ENCODE data around the gene DERL2. TPM values are rescaled to one million over a fixed set of nuclear protein-coding genes. Genes with fewer than 3 reads are reported as not detected.
A peak's percentile ranks its signal among the peaks of the same experiment; 100 is the strongest.
"Not testable (repeated sequence)": the region's sequence is repeated elsewhere in the genome, so short reads cannot be mapped to it uniquely, and the experiment has no call there.

DERL2 gene
- total RNA-seq, 3 donors from 2014 or later = 77.3 to 90.3 (median 82.1) TPM

DNA sequence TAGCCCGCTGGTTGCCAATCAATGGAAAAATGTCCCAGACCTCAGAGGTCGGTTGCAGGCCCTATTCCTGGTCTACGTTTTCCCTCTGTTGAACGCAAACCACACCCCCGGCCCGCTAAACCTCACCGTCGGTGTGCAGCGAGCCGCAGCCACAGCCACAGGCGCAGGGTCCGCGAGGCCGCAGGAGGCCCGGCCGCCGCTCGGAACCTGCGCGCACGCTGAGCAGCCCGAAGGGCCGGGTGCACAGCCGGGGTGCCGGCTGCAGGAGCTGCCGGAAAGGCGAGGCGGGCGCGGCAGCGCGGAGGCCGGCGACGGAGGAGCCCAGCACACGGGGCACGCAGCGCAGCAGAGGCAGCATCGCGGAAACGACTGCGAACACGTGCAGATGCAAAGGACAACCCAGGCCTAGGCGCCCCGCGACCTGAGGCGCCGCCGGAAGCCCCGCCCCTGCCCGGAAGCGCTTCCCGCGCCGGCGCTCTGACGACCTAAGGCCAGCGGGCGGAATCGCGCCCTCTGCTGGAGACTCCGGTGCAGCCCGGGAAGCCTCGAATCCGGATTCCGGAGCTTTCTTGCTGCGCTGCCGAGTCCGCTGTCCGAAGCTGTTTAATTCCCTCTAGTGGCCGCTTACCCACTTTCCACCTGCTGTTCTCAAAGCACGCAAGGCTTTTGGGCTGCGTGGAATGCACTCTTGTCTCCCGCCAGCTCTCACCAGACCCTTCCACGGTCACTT, 47.1 kb downstream of the DERL2 start, which contains the start of gene C1QBP:
Gene C1QBP, minus strand, starts transcription at position 440 of the 730 bp plus-strand sequence. Its CDS starts 82 bp downstream, at position 358.
- Mint-ChIP-seq H3K9me3 (no peaks in the 10 kb centered on the region), H3K36me3 (ENCODE audit: insufficient read depth) (peaks cover 41% of the 10 kb centered on the region), H3K4me1 (ENCODE audit: low read depth) (peaks cover 33% of the 10 kb centered on the region), H3K4me3 (peak within 1 kb of the TSS; percentile 92), H3K27me3 (ENCODE audit: low read depth) (no peaks in the 10 kb centered on the region)
- peak; percentile 91 for DNase-seq
- ATAC-seq = peak; percentile 90 to 91

GRCh38 chr17:5437721-5438317, 48.2 kb downstream of the DERL2 start:
- Mint-ChIP-seq H3K36me3 (ENCODE audit: insufficient read depth) (peaks cover 46% of the 10 kb centered on the region), H3K4me3 (peak overlapping the region; percentile 92), H3K9me3 (no peaks in the 10 kb centered on the region), H3K4me1 (ENCODE audit: low read depth) (peaks cover 33% of the 10 kb centered on the region), H3K27me3 (ENCODE audit: low read depth) (no peaks in the 10 kb centered on the region)
- no peak for DNase-seq
- no peak for ATAC-seq

DNA sequence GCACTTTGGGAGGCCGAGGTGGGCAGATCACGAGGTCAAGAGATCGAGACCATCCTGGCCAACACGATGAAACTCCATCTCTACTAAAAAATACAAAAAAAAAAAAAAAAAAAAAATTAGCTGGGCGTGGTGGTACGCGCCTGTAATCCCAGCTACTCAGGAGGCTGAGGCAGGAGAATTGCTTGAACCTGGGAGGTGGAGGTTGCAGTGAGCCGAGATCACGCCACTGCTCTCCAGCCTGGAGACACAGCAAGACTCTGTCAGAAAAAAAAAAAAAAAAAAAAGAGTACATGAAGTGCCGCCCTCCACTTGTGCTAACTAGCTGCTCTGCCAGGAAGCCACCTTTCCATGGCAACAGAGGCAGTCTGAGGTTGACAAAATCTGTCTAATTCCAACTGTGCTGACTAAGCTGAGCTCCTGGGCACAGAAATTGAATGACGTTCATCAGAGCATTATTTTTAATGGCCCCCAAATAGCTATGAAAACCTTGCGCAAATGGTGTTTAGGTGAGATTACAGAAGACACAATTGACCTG, 50.1 kb downstream of the DERL2 start:
- H3K9me3 Mint-ChIP-seq; H3K27me3 Mint-ChIP-seq (ENCODE audit: low read depth); DNase-seq; ATAC-seq: not testable (repeated sequence)
- H3K4me3 Mint-ChIP-seq = peak overlapping the region; percentile 92
- peaks cover 33% of the 10 kb centered on the region for H3K4me1 Mint-ChIP-seq (ENCODE audit: low read depth)
- peaks cover 62% of the 10 kb centered on the region for H3K36me3 Mint-ChIP-seq (ENCODE audit: insufficient read depth)

DNA sequence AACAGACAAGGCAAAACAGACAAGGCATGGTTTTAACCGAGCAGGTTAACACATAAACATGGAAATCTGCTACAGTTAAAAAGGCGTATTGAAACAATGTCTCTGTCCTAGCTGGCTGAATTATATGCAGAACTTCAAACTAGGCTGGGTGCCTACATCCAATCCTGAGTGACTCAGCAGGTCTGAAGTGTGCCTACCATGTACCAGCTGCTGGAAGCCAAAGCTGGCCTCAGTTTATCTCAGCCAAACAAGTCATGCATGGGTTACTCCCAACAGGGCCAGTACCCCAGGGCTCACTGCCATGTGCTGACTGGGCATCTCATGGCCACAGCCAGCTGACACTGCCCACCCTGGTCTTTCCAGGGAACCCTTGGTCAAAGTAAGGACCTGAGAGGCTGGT, 51.0 kb downstream of the DERL2 start:
- DNase-seq = no peak
- no peaks in the 10 kb centered on the region for H3K9me3 Mint-ChIP-seq
- H3K36me3 Mint-ChIP-seq (ENCODE audit: insufficient read depth) = peaks cover 67% of the 10 kb centered on the region
- H3K27me3 Mint-ChIP-seq (ENCODE audit: low read depth) = no peaks in the 10 kb centered on the region
- no peak for ATAC-seq
- peaks cover 33% of the 10 kb centered on the region for H3K4me1 Mint-ChIP-seq (ENCODE audit: low read depth)
- peak overlapping the region; percentile 29 for H3K4me3 Mint-ChIP-seq

DNA sequence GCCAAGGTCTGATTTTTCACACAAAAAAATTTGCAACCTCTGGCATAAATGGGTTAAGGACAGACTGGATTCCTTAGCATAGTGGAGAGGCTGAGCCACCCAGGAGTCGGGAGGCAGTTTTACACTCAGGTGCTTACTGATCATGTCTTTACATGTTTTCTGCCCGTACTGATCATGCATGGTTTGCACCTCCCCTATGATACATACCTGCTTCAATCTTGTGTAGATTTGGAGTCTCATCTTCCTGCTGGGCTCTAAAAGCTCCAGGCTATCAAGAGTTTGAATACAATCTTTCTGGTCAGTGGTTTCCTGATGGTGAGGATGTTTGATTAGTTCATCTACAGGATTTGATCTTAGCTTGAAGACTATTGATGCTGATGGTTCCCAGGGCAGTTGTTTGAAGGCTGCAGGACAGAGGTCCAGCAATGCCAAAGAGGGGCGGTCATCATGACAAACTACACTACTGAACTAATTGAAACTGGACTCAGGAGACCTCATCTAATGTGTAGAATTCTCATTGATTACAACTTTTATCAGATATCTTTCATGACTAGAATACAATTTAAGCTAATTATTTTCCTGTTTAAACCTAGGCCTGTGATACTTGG, 53.9 kb downstream of the DERL2 start:
- no peaks in the 10 kb centered on the region for H3K9me3 Mint-ChIP-seq

GRCh38 chr17:5431234-5431633, 54.7 kb downstream of the DERL2 start:
- DNase-seq; H3K4me3 Mint-ChIP-seq; H3K27me3 Mint-ChIP-seq (ENCODE audit: low read depth); H3K9me3 Mint-ChIP-seq; ATAC-seq: not testable (repeated sequence)
- H3K4me1 Mint-ChIP-seq (ENCODE audit: low read depth) = peaks cover 12% of the 10 kb centered on the region
- peaks cover 58% of the 10 kb centered on the region for H3K36me3 Mint-ChIP-seq (ENCODE audit: insufficient read depth)

More for the DNA sequence above, 53.9 kb downstream of the DERL2 start:
- Mint-ChIP-seq H3K27me3 (ENCODE audit: low read depth) (no peaks in the 10 kb centered on the region), H3K4me3 (no peak overlapping the region), H3K4me1 (ENCODE audit: low read depth) (peaks cover 20% of the 10 kb centered on the region), H3K36me3 (ENCODE audit: insufficient read depth) (peaks cover 64% of the 10 kb centered on the region)
- DNase-seq (no peak), ATAC-seq (no peak)

DNA sequence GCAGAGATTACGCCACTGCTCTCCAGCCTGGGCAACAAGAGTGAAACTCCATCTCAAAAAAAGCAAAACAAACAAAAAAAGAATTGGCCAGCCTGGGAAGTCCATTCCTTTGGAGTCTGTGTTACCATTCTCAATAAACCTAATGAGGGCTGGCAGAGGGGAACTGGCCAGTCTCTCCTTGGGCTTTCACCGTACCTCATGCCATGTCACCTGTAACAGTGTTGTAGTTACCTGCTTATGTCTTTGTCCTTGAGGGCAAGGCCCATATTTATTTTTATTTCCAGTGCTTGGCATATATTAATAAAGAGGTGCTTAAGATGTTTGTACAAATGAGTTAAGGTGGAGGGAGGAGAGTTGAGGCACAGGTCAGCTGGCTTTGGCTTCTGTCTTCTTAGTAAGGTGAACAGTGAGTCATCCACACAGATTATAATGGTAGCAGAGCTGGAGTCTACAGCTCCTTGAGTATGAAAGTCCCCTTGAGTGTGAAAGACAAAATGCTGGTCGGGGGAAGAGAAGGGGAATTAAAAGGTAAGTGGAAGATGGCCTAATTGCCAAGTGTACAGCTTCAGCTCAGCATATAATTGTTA, 55.5 kb downstream of the DERL2 start:
- Mint-ChIP-seq H3K4me3 (no peak overlapping the region), H3K4me1 (ENCODE audit: low read depth) (peaks cover 7% of the 10 kb centered on the region), H3K27me3 (ENCODE audit: low read depth) (no peaks in the 10 kb centered on the region), H3K36me3 (ENCODE audit: insufficient read depth) (peaks cover 62% of the 10 kb centered on the region), H3K9me3 (no peaks in the 10 kb centered on the region)
- DNase-seq = no peak
- ATAC-seq = peak in 1 of 2 donors; percentile 31

- ATAC-seq (no peak), DNase-seq (no peak)
- Mint-ChIP-seq H3K4me3 (no peak overlapping the region), H3K36me3 (ENCODE audit: insufficient read depth) (peaks cover 59% of the 10 kb centered on the region), H3K4me1 (ENCODE audit: low read depth) (peaks cover 4% of the 10 kb centered on the region), H3K27me3 (ENCODE audit: low read depth) (no peaks in the 10 kb centered on the region), H3K9me3 (no peaks in the 10 kb centered on the region)
Observed at GRCh38 chr17:5429191-5429887, 56.6 kb downstream of the DERL2 start.

GRCh38 chr17:5425826-5426225, 60.2 kb downstream of the DERL2 start:
- no peak overlapping the region for H3K4me3 Mint-ChIP-seq
- H3K36me3 Mint-ChIP-seq (ENCODE audit: insufficient read depth) = peaks cover 37% of the 10 kb centered on the region
- no peaks in the 10 kb centered on the region for H3K27me3 Mint-ChIP-seq (ENCODE audit: low read depth)
- ATAC-seq (no peak), DNase-seq (no peak)
- H3K9me3 Mint-ChIP-seq = no peaks in the 10 kb centered on the region
- peaks cover 26% of the 10 kb centered on the region for H3K4me1 Mint-ChIP-seq (ENCODE audit: low read depth)

- H3K36me3 Mint-ChIP-seq (ENCODE audit: insufficient read depth) = peaks cover 32% of the 10 kb centered on the region
- H3K9me3 Mint-ChIP-seq = no peaks in the 10 kb centered on the region
- H3K4me1 Mint-ChIP-seq (ENCODE audit: low read depth) = peaks cover 32% of the 10 kb centered on the region
- no peak overlapping the region for H3K4me3 Mint-ChIP-seq
- no peaks in the 10 kb centered on the region for H3K27me3 Mint-ChIP-seq (ENCODE audit: low read depth)
- DNase-seq (no peak), ATAC-seq (no peak)
Observed at GRCh38 chr17:5424909-5425308, 61.1 kb downstream of the DERL2 start.

DNA sequence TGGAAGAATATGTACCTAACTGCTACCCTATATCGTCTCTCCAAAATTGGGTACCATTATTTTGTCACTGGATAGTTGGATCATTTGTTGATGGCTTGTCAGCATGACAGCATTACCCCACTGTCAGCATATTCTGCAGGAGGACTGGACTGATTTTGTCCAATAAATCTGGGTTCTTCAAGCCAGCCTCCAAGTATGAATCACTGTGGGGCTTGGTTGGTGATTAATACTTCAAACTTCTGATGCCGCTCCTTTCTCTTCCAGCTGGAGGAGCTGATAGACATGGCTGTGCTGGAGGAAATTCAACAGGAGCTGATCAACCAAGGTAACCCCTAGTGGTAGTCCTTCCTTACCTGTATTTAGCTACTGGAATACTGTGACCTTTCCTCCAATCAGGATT, 63.5 kb downstream of the DERL2 start:
- DNase-seq (no peak), ATAC-seq (no peak)
- Mint-ChIP-seq H3K27me3 (ENCODE audit: low read depth) (no peaks in the 10 kb centered on the region), H3K4me1 (ENCODE audit: low read depth) (peaks cover 39% of the 10 kb centered on the region), H3K4me3 (no peak overlapping the region), H3K9me3 (no peaks in the 10 kb centered on the region), H3K36me3 (ENCODE audit: insufficient read depth) (peaks cover 23% of the 10 kb centered on the region)
